ENCODE data around the gene GLCE. TPM values are rescaled to one million over a fixed set of nuclear protein-coding genes. Genes with fewer than 3 reads are reported as not detected.
A peak's percentile ranks its signal among the peaks of the same experiment; 100 is the strongest.
"Not testable (repeated sequence)": the region's sequence is repeated elsewhere in the genome, so short reads cannot be mapped to it uniquely, and the experiment has no call there.

The GLCE gene
- total RNA-seq, 1 donor from 2014 or later, result 23.8 TPM

DNA sequence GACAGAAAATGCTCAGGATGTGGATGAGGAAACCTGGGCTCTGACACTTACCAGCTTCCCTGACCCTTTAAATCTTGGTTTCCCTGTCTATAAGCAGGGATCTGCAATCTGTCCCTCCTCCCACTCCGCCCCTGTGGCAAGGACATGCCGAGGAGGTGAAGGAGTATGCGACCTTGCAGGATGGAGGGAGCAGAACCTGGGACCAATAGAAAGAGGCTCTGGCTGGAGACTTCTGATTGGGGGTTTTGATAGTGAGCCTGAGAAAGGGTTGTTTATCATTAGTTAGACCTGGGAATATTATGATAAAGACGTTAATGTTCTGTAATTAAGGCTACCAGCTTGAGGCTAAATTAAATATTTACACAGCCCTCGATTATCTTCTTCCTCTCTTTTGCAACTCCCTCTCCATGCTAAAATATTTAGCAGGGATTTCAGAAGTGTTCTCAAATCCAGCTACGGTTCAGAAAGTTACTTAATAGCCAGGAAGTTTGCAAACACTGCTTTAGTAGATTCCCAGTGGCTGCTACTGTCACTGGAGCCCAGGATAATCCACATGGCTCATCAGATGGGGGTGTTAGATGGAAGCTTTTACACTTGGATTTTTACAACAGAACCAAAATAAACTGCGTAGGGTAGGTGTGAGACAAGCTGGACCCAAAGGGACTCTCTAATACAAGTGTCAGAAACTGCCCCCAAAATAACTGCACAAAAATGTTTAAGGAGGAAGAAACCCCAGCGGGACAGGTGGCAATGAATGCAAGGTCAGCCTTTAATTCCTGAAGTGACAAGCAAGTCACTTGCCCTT, 129.1 kb downstream of the GLCE start:
- DNase-seq (peak; percentile 19), ATAC-seq (peak; percentile 60)
- no peak overlapping the region for H3K4me3 ChIP-seq
- H3K4me1 ChIP-seq, result peaks cover 36% of the 10 kb centered on the region
- no peaks in the 10 kb centered on the region for H3K9me3 ChIP-seq
- no peaks in the 10 kb centered on the region for H3K36me3 ChIP-seq
- intact Hi-C loops (cut with DNase I), result no loop called here
- H3K27me3 ChIP-seq, result no peaks in the 10 kb centered on the region
- TF ChIP-seq, protein P1, sequence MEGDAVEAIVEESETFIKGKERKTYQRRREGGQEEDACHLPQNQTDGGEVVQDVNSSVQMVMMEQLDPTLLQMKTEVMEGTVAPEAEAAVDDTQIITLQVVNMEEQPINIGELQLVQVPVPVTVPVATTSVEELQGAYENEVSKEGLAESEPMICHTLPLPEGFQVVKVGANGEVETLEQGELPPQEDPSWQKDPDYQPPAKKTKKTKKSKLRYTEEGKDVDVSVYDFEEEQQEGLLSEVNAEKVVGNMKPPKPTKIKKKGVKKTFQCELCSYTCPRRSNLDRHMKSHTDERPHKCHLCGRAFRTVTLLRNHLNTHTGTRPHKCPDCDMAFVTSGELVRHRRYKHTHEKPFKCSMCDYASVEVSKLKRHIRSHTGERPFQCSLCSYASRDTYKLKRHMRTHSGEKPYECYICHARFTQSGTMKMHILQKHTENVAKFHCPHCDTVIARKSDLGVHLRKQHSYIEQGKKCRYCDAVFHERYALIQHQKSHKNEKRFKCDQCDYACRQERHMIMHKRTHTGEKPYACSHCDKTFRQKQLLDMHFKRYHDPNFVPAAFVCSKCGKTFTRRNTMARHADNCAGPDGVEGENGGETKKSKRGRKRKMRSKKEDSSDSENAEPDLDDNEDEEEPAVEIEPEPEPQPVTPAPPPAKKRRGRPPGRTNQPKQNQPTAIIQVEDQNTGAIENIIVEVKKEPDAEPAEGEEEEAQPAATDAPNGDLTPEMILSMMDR (IDR thresholded peaks at IDR 0.05), result no peak
- peak overlapping the region; percentile 74 for H3K27ac ChIP-seq

DNA sequence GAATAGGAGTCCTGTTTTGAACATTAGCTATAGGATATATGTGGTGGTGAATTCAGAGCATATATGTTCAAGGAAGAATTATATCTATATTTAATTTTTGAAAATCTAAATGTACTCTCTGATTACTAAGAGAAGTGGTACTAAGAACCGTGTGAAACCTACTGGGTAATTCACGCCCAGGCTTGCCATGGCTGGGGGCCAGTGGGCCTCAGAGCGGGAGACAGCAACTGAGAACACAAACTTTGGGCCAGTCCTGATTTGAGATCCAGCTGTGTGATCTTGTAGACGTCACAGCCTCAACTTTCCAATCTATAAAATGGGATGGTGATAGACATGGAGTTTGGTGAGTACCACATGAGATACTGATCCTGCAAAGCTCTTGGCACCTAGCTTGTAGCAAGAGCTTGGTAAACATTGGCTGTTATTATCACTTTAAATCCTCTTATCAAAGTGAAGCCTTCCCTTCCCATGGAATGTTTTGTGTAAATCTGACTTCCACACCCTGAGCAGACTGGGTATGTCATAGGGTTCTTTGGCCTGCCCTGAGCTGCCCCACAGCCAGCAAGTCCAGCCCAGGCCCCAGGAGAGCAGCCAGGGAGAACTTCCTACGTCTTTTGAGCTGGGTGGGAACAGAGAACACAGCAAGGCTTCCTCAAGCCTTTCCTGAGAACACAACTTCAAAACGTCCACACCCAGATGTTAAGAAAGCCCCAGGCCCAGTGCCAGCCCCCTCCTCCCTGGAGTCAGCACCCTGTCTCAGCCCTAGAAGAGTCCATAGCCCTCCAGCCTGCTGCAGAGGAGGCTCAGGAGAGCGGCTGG, 130.1 kb downstream of the GLCE start:
- TF ChIP-seq, protein P1 (IDR thresholded peaks at IDR 0.05), result no peak
- H3K36me3 ChIP-seq, result no peaks in the 10 kb centered on the region
- DNase-seq (peak; percentile 92), ATAC-seq (peak; percentile 87)
- intact Hi-C loops (cut with DNase I), result no loop called here
- no peaks in the 10 kb centered on the region for H3K27me3 ChIP-seq
- H3K27ac ChIP-seq, result peak overlapping the region; percentile 74
- peaks cover 36% of the 10 kb centered on the region for H3K4me1 ChIP-seq
- H3K4me3 ChIP-seq, result no peak overlapping the region
- no peaks in the 10 kb centered on the region for H3K9me3 ChIP-seq

DNA sequence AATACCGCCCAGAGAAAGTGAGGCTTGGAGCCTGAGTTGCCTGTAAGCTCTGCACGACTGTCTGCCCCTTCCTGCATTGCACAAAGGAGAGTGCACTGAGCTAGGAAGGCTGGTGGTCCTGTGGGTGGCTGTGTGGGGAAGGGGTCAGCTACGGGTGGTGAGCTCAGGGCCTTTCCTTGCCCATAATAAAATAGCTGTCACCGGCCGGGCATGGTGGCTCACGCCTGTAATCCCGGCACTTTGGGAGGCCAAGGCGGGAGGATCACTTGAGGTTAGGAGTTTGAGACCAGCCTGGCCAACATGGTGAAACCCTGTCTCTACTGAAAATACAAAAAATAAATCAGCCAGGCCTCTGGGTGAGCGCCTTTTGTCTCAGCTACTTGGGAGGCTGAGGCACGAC, 131.2 kb downstream of the GLCE start:
- ATAC-seq; DNase-seq; intact Hi-C loops (cut with DNase I); H3K9me3 ChIP-seq; H3K36me3 ChIP-seq; H3K4me3 ChIP-seq; H3K27me3 ChIP-seq: not testable (repeated sequence)
- Histone ChIP-seq H3K27ac (peak overlapping the region; percentile 74), H3K4me1 (peaks cover 36% of the 10 kb centered on the region)

DNA sequence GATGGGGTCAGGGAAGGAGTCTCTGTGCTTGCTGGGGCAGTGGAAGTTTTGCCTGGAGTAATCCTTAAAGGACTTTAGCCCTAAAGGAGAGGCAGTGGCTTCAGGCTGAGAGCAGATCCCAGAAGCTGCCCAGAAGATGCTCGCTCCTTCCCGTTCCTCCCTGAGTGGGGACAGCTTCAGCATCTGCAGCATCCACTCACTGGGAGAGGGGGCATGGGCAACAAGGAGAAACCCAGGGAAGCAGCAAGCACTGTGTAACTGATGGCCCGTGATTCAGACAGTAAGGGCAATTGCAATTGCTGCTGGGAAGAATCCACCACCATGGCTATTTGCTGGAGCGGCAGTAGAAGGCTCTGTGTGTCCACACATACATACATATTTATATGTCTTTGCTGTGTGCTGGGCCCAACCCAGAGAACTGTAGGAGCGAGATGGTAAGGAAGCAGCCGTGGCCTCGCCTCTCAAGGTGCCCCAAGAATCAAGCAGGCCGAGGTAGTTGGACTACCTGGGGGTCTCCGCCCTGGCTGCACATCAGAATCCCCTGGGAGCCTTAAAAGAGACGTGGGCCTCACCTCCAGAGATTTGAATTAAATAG, 132.5 kb downstream of the GLCE start:
- intact Hi-C loops (cut with DNase I), result no loop called here
- Histone ChIP-seq H3K4me3 (no peak overlapping the region), H3K27ac (no peak overlapping the region), H3K36me3 (no peaks in the 10 kb centered on the region), H3K4me1 (peaks cover 36% of the 10 kb centered on the region), H3K9me3 (no peaks in the 10 kb centered on the region), H3K27me3 (no peaks in the 10 kb centered on the region)
- ATAC-seq (no peak), DNase-seq (no peak)
- TF ChIP-seq, protein P1 (IDR thresholded peaks at IDR 0.05), result no peak

DNA sequence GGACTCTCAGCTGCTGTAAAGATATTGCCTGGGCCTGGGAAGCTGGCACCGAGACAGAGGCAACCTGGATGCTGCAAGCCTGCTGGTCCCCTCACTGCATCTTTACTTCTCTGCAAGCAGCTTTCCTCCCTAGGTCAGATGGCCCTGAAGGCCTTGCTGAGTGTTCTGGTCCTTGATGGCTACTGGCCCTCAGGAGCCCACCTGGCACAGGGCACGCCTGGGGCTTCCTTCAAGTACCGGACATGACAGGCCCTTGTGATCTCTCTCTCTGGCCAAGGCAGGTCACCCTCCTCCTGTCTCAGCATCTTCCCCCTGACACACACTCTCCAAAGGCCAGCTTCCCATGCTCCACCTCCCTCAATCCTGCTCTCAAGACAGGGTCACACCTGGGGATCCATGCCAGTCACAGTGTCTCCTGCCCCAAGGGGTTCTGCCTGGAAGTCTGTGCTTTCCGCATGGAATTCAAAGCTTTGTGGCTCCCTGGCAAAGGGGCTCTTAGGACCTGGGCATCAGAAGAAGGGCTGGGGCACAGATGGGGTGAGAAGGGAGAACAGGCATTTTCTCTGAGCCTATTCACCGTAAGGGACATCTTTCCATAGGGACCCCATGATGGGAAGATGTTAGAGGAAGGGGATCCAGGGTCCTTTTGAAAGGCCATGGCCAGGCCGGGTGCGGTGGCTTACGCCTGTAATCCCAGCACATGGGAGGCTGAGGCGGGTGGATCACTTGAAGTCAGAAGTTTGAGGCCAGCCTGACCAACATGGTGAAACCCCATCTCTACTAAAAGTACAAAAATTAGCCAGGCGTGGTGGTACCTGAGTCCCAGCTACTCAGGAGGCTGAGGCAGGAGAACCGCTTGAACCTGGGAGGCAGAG, 133.5 kb downstream of the GLCE start:
- no peak for ATAC-seq
- intact Hi-C loops (cut with DNase I), result no loop called here
- Histone ChIP-seq H3K27ac (no peak overlapping the region), H3K36me3 (no peaks in the 10 kb centered on the region), H3K4me1 (peaks cover 29% of the 10 kb centered on the region), H3K4me3 (no peak overlapping the region), H3K9me3 (no peaks in the 10 kb centered on the region), H3K27me3 (no peaks in the 10 kb centered on the region)
- TF ChIP-seq, protein P1 (IDR thresholded peaks at IDR 0.05), result no peak
- DNase-seq, result peak; percentile 38
